Measurements from ENCODE around the gene OTOP3.
"Not testable (repeated sequence)": the region's sequence is repeated elsewhere in the genome, so short reads cannot be mapped to it uniquely, and the experiment has no call there.

OTOP3 gene, protein sequence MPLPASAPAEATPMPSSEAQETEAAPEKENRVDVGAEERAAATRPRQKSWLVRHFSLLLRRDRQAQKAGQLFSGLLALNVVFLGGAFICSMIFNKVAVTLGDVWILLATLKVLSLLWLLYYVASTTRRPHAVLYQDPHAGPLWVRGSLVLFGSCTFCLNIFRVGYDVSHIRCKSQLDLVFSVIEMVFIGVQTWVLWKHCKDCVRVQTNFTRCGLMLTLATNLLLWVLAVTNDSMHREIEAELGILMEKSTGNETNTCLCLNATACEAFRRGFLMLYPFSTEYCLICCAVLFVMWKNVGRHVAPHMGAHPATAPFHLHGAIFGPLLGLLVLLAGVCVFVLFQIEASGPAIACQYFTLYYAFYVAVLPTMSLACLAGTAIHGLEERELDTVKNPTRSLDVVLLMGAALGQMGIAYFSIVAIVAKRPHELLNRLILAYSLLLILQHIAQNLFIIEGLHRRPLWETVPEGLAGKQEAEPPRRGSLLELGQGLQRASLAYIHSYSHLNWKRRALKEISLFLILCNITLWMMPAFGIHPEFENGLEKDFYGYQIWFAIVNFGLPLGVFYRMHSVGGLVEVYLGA

GRCh38 chr17:74935585-74936469 is at the start of gene OTOP3:
TSS of gene OTOP3 (plus strand) at chr17:74935898. CDS start at chr17:74935922, 24 bp downstream.
- no peak for DNase-seq (ENCODE audit: low read depth in 2 of 2)

- no peak for DNase-seq (ENCODE audit: low read depth in 2 of 2)
Measured at GRCh38 chr17:74888469-74888868, 47.2 kb upstream of the OTOP3 start.

DNA sequence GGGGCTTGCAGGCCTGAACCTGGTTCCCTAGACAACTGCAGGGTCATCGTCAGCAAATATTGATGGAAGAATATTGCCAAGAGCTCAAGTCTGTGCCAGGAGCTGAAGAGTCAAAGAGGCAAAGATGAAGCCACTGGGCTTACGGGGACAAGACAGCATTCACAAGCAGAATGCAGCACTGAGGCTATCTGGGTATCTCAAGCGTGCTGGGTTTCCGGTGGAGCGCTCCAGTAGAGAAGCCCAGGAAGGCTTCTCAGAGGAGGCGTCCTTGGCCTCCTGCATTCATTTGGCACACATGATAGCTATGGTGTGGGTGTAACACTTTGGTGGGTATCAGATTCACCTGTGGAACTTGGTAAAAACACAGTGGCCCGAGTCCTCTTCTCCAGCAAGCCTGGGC is 45.1 kb upstream of the OTOP3 start:
- no peak for DNase-seq (ENCODE audit: low read depth in 2 of 2)

DNA sequence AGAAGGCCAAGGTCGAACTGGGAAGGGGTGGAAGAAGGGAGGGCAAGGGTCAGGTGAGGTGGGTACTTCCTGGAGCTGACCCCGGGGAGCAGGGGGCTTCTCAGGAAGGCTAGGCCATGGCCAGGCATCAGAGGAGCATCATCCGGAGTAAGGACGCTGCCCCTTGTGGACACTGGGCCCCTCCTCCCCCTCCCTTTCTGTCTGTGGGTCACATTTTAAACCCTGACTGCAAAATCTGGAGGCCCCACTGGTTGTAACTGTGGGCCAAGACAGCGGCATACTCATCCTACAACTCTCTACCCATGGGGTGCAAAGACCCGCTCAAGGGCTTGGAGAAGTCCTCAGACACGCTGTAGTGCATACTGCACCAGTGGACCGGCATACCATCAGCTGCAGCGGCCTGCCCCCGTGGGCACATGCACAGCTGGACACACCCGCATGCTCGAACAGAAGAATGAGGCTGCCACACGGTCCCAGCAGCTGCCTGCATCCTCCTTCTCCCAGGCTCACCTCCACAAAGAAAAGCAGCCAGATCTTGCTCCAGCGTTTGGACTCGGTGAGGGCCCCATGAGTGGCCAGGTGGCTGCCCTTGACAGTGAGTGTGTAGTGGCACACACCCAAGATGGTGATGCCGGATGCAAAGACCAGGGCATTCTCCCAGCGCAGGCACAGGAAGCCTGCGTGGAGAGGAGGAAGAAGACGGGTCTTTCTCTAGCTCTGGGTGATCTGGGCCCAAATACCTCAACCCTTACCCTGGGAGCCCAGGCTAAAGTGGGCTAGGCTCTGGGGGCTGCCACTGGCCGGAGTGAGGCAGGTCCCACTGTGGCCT is 43.5 kb upstream of the OTOP3 start:
- DNase-seq (ENCODE audit: low read depth in 2 of 2) = no peak

GRCh38 chr17:74892974-74893911 is 42.5 kb upstream of the OTOP3 start, which contains the start of gene FADS6:
TSS of gene FADS6 (minus strand) at chr17:74893633. CDS start at chr17:74893595, 38 bp downstream.
- DNase-seq (ENCODE audit: low read depth in 2 of 2) = no peak

DNA sequence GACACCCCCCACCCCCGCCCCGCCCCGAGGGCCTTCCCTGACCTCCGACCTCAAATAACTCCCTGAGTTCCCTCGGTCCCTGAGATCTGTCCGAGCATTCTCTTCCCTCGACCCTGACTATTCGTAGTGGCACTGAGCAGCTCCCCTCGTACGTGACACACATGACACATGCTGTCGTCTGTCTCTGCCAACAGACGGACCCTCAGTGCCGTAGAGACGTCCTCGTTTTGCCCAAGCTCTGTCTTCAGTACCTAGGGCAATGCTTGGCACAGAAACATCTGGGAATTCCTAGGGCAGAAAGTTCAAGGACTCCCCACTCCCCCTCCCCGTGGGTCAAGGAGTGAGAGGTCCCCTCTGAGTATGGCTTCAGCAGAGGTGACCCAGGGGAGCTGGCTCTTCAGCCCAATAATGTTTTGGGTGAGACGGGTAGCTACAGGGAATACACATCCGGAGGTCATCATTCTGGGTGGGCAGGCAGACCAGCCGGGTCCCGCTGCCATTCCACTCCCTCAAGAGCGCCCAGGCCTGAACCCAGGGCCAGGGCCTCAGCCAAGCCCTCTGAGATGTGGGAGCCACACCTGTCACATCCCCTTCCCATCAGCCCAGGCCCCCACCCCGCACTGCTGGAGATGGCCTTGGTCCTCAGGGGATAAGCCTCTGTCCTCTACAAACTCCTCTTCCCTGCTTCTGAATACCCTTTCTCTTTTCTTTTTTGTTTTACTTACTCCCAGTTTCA is 41.6 kb upstream of the OTOP3 start:
- DNase-seq (ENCODE audit: low read depth in 2 of 2) = no peak

DNA sequence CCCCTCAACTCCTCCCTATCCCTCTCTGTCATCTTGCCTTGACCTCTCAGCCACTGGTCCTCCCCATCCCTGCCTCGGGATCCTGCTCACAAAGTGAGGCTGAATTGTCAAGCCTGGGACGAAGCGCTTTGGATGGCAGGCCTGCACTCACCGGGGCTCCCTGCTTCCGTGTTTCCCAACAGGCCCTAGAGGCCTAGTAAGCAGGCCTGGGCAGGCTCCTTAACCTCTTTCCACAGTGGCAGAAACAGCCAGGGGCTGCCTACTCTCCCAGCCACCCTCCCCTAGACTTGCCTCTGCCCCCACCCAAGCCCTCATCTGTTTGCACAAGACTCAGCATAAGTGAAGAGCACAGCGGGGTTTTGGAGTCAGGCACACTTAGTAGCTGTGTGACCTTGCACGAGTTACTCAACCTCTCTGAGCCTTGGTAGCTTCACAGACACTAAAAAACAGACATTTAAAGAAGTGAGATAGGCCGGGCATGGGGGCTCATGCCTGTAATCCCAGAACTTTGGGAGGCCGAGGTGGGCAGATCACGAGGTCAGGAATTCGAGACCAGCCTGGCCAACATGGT is 37.2 kb upstream of the OTOP3 start:
- DNase-seq (ENCODE audit: low read depth in 2 of 2) = no peak

GRCh38 chr17:74900208-74900607 is 35.5 kb upstream of the OTOP3 start:
- DNase-seq (ENCODE audit: low read depth in 2 of 2) = no peak

- no peak for DNase-seq (ENCODE audit: low read depth in 2 of 2)
Measured at GRCh38 chr17:74901353-74902135, 34.2 kb upstream of the OTOP3 start.

DNA sequence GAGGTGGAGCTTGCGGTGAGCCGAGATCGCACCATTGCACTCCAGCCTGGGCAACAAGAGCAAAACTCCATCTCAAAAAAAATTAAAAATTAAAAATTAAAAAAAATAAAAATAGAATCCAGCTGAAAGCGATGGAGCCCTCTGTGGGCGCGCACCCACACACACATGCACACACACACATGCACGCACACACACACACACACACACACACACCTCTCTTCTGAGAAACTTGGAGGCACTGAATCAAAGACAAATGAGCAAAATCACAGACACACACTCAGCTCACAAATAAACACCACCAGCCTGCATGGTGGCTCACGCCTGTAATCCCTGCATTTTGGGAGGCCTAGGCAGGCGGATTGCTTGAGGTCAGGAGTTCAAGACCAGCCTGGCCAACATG is 32.7 kb upstream of the OTOP3 start:
- DNase-seq (ENCODE audit: low read depth in 2 of 2) = no peak

- no peak for DNase-seq (ENCODE audit: low read depth in 2 of 2)
Measured at GRCh38 chr17:74903671-74904070, 32.0 kb upstream of the OTOP3 start.

DNA sequence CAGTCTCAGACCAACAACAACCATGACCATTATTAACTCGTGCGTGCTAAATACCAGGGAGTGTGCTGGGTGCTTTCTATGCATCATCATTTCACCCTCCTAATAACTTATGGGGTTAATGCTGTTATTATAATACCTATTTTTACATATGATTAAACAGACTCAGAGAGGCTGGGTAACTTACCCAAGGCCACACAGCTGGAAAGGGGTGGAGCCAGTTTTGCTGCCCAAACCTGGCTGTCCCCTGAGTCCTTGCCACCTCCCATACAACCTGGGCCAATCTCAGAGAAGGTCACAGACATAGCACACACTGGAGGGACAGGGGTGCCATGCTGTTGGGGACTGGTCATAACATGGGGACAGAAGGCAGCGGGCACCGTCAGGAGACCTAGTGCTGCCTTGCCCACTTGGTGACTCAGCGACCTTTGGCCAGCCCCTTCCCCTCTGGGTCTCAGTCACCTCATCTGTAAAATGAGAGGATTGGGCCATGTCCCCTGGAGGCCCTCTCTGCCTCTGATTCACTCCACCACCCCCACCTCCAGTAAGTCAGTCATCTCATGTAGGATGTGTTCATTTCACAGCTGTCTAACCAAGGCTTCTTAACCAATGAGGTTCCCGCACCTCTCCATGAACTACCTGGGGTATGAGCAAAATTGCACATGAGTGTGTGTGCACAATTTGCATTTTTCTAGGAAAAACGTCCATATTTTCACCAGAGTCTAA is 30.9 kb upstream of the OTOP3 start:
- DNase-seq (ENCODE audit: low read depth in 2 of 2) = no peak

DNA sequence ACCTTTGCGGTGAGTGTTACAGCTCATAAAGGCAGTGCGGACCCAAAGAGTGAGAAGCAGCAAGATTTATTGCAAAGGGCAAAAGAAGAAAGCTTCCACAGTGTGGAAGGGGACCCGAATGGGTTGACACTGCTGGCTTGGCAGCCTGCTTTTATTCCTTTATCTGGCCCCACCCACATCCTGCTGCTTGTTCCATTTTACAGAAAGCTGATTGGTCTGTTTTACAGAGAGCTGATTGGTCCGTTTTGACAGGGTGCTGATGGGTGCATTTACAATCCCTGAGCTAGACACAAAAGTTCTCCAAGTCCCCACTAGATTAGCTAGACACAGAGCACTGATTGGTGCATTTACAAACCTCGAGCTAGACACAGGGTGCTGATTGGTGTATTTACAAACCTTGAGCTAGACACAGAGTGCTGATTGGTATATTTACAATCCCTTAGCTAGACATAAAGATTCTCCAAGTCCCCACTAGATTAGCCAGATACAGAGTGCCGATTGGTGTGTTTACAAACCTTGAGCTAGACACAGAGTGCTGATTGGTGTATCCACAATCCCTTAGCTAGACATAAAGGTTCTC is 29.4 kb upstream of the OTOP3 start:
- not testable (repeated sequence) for DNase-seq (ENCODE audit: low read depth in 2 of 2)

DNA sequence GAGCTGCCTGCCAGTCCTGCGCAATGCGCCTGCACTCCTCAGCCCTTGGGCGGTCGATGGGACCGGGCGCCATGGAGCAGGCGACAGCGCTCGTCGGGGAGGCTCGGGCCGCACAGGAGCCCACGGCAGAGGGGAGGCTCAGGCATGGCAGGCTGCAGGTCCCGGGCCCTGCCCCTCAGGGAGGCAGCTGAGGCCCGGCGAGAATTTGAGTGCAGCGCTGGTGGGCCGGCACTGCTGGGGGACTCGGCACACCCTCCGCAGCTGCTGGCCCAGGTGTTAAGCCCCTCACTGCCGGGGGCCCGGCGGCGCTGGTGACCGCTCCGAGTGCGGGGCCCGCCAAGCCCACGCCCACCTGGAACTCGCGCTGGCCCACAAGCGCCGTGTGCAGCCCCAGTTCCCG is 28.7 kb upstream of the OTOP3 start:
- DNase-seq (ENCODE audit: low read depth in 2 of 2) = no peak

- not testable (repeated sequence) for DNase-seq (ENCODE audit: low read depth in 2 of 2)
Measured at GRCh38 chr17:74909097-74909496, 26.6 kb upstream of the OTOP3 start.

GRCh38 chr17:74911423-74911822 is 24.3 kb upstream of the OTOP3 start:
- not testable (repeated sequence) for DNase-seq (ENCODE audit: low read depth in 2 of 2)

DNA sequence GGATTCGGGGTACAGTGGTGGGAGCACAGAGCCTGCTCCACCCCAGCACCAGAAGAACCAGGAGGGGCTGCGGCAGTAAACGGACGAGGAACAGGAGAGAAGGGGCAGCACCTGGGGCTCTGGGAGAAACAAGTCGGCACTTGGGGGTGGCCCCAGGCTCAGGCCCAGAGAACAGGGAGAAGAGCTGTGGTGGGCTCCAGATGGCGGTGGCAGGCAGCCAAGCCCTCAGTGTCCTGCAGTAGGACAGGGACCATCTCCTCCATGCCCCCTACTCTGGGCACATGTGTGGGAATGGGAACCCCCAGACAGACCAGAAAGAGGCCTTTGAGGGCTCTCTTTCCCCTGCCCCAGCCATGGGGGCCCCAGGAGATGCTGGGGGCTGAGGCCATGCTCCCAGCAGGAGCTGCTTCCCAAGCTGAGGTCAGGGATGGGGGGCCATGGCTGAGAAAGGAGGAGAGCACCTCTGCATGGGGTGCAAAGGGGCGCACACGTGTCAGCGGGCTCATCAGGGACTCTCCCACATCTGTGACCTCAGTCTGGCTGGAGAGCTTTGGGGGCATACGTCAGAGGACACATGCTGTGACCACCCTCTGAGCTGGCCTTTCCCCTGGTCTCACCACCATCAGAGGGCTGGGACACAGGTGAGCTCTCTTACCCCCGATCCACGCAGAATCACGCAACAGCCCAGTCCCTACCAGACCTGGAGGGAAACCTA is 19.4 kb upstream of the OTOP3 start:
- no peak for DNase-seq (ENCODE audit: low read depth in 2 of 2)
